NK-92 treated with Interleukin-12 subunit alpha and Interleukin-12 subunit beta, amount 100 ng/mL, for 24 hours (cell line): ENCODE data around the gene LCOR.
A peak's percentile ranks its signal among the peaks of the same experiment; 100 is the strongest.

Experiments
- DNase-seq: peaks from one replicate; lab custom pipeline; 2025; lab: John Stamatoyannopoulos, UW

Gene LCOR

GRCh38 chr10:97012470-97012869 lies 180.4 kb downstream of the LCOR start:
- no peak for DNase-seq

- no peak for DNase-seq
Observed at GRCh38 chr10:97013568-97013967, 181.5 kb downstream of the LCOR start.

GRCh38 chr10:97013983-97014382 lies 181.9 kb downstream of the LCOR start:
- no peak for DNase-seq

GRCh38 chr10:97015240-97015639 lies 183.1 kb downstream of the LCOR start:
- no peak for DNase-seq

- DNase-seq, result peak; percentile 37
Observed at GRCh38 chr10:97016728-97017473, 184.8 kb downstream of the LCOR start.

GRCh38 chr10:97017474-97017903 lies 185.4 kb downstream of the LCOR start:
- DNase-seq, result no peak

GRCh38 chr10:97018251-97019212 lies 186.4 kb downstream of the LCOR start:
- no peak for DNase-seq

GRCh38 chr10:97019213-97019844 lies 187.2 kb downstream of the LCOR start:
- no peak for DNase-seq

GRCh38 chr10:97020452-97021400 lies 188.6 kb downstream of the LCOR start:
- DNase-seq, result no peak

- DNase-seq, result no peak
Observed at GRCh38 chr10:97022616-97023015, 190.5 kb downstream of the LCOR start.

- no peak for DNase-seq
Observed at GRCh38 chr10:97023401-97024167, 191.5 kb downstream of the LCOR start.

- DNase-seq, result no peak
Observed at GRCh38 chr10:97024168-97025073, 192.3 kb downstream of the LCOR start.

GRCh38 chr10:97025613-97026242 lies 193.6 kb downstream of the LCOR start:
- no peak for DNase-seq

GRCh38 chr10:97028126-97028831 lies 196.2 kb downstream of the LCOR start:
- no peak for DNase-seq

GRCh38 chr10:97028832-97029178 lies 196.7 kb downstream of the LCOR start:
- no peak for DNase-seq

GRCh38 chr10:97029271-97029670 lies 197.2 kb downstream of the LCOR start:
- DNase-seq, result no peak

- DNase-seq, result no peak
Observed at GRCh38 chr10:97030894-97031293, 198.8 kb downstream of the LCOR start.

- no peak for DNase-seq
Observed at GRCh38 chr10:97031459-97031858, 199.4 kb downstream of the LCOR start.
